Pancreas (tissue), 10 donors: ENCODE results near the gene NHERF2. TPM values are rescaled to one million over a fixed set of nuclear protein-coding genes. Genes with fewer than 3 reads are reported as not detected.

ENCODE experiments used
- ATAC-seq, 4 donors: fragments of 200-7000 bp; cut with Tn5 transposase; one replicate each; pipeline versions ENCODE4 v1.8.0 to v1.9.1; 2020; ENCODE audit warnings: mild to moderate bottlenecking in 4 of 4, moderate library complexity in 4 of 4
- DNase-seq, 6 donors: peaks; one replicate each; pipeline ENCODE4 v3.0.0-alpha.2; 2020
- FAIRE-seq: peaks from 2 replicates; lab custom pipeline; 2012; peaks lifted over from hg19 to GRCh38; lab: Jason Lieb, UNC
- H3K27ac ChIP-seq, 4 donors: fragments of 200-600 bp; sonication (generic); 1 replicate in 3 of 4; 2 replicates in 1 of 4; pipeline versions ENCODE4 v1.5.0 to v1.8.0; 2020
- H3K27me3 ChIP-seq, 4 donors: fragments of 200-600 bp; one replicate each; pipeline ENCODE4 v1.8.0; 2021
- H3K36me3 ChIP-seq, 3 donors: fragments of 200-600 bp; sonication (generic) in 1 of 3; one replicate each; pipeline versions ENCODE4 v1.5.0 to v1.8.0; 2020 to 2021
- H3K4me1 ChIP-seq, 3 donors: fragments of 200-600 bp; one replicate each; pipeline ENCODE4 v1.8.0; 2021
- H3K4me3 ChIP-seq, 4 donors: fragments of 200-600 bp; sonication (generic) in 2 of 4; one replicate each; pipeline versions ENCODE4 v1.5.0 to v1.8.0; 2020 to 2021
- H3K9me3 ChIP-seq, 4 donors: fragments of 200-600 bp; one replicate each; pipeline ENCODE4 v1.8.0; 2021
- WGBS, 2 donors: extraction: QIAGEN DNeasy Blood & Tissue Kit; methylation state at CpG; one replicate each; pipeline ENCODE4 v1.1.7; 2013; 5-methylcytosine and 5-hydroxymethylcytosine counted together
- intact Hi-C, 3 donors: fragments of 100-400 bp; cut with DNase I; formaldehyde crosslinking; loops; one replicate each; pipeline versions ENCODE4 v1.11.1 to v1.14.2; 2022
- polyA plus RNA-seq, 2 donors: library from polyadenylated mRNA; stranded (reverse); fragments of 200-250 nt; gene quantifications; one replicate each; pipeline ENCODE4 v1.2.3, GENCODE V29; 2013
- total RNA-seq, 6 donors: library from RNA; stranded (reverse); fragmentation: NEBNext Ultra II Directional in 4 of 6; extraction: Animal tissue kit (Norgen Biotek cat#: 25700) in 4 of 6; gene quantifications; one replicate each; pipeline versions ENCODE4 v1.2.1 to v1.2.4, GENCODE V29; 2021 to 2023
- TF ChIP-seq, protein P1 (sequence below), 4 donors: fragments of 200-600 bp; sonication (generic) in 3 of 4; IDR thresholded peaks; one replicate each; pipeline versions ENCODE4 v1.5.0 to v1.8.0; 2021; ENCODE audit warnings: antibody characterized with exemption in 4 of 4
- donor health status: healthy with polysubstance abuse.
- donor health status: DM: no; HTN: no; CAD: no; lungs with moderate emphysema.
- donor health status: DM: no; HTN: no; CAD: no.
- donor health status: control.
- donor health status: control.
- donor health status: Bipolar disorder and iron deficiency.
- donor health status: DM: yes; HTN: yes; CAD: no.
- donor health status: DM: no; HTN: no; CAD: no.
- donor health status: DM: no; HTN: no; CAD: no.
- donor health status: DM: yes; HTN: yes; CAD: no.

The NHERF2 gene
- total and polyA plus RNA-seq, 8 donors: 14.7 to 144 (median 26.3) TPM

DNA sequence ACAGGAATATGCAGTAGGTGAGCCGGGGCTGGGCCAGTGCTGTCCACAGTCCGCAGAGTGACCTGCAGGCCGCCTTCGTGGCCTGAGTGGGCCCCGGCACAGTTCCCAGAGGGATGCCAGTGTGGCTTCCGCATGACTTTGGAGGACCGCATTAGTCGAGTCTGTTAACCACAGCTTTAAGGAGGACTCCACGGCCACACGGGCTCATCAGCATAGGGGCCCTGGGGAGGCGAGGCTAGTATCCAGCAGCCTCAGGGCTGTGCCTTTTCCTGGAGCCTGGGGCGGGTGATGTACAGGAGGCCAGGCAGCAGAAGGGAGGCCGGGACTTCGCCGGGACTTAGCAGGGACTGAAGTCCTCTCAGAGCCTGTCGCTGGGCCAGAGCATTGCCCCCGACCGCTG, 34.3 kb downstream of the NHERF2 start:
- ATAC-seq (no peak), FAIRE-seq (no peak), DNase-seq (peak in 2 of 6 donors; percentile 12 to 55)
- 93 to 97% methylated on average over 18 of the region's 18 CpGs for WGBS, 2 donors
- no peaks in the 10 kb centered on the region for H3K9me3 ChIP-seq
- intact Hi-C loops: no loop called here
- TF ChIP-seq, protein P1, sequence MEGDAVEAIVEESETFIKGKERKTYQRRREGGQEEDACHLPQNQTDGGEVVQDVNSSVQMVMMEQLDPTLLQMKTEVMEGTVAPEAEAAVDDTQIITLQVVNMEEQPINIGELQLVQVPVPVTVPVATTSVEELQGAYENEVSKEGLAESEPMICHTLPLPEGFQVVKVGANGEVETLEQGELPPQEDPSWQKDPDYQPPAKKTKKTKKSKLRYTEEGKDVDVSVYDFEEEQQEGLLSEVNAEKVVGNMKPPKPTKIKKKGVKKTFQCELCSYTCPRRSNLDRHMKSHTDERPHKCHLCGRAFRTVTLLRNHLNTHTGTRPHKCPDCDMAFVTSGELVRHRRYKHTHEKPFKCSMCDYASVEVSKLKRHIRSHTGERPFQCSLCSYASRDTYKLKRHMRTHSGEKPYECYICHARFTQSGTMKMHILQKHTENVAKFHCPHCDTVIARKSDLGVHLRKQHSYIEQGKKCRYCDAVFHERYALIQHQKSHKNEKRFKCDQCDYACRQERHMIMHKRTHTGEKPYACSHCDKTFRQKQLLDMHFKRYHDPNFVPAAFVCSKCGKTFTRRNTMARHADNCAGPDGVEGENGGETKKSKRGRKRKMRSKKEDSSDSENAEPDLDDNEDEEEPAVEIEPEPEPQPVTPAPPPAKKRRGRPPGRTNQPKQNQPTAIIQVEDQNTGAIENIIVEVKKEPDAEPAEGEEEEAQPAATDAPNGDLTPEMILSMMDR (IDR thresholded peaks at IDR 0.05): no peak
- H3K4me1 ChIP-seq: no peaks in the 10 kb centered on the region
- no peaks in the 10 kb centered on the region for H3K27me3 ChIP-seq
- H3K4me3 ChIP-seq: no peak overlapping the region
- no peak overlapping the region for H3K27ac ChIP-seq
- H3K36me3 ChIP-seq: peaks cover 0 to 29% (median 8%) of the 10 kb centered on the region in 3 donors

DNA sequence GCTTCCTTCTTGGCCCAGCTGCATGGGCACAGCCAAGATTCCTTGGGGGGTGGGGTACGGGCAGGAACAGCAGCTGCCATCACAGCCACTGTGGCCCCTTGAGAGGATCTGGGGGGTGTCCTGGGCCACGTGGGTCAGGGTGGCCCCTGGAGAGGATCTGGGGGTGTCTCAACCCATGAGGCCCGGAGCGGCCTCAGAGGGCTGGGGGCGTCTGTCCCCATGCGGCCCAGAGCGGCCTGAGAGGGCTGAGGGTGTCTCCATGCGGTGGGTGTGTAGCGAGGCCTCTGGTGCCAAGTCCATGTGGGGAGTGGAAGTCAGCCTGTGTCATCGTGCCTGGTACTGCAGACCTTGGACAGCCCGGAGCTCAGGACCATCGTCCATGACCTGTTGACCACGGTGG, 34.8 kb downstream of the NHERF2 start:
- no peak for ATAC-seq
- Histone ChIP-seq H3K4me3 (no peak overlapping the region), H3K36me3 (peaks cover 0 to 28% (median 8%) of the 10 kb centered on the region in 3 donors), H3K27ac (no peak overlapping the region), H3K27me3 (no peaks in the 10 kb centered on the region), H3K4me1 (no peaks in the 10 kb centered on the region), H3K9me3 (no peaks in the 10 kb centered on the region)
- TF ChIP-seq, protein P1 (IDR thresholded peaks at IDR 0.05): no peak
- WGBS, 2 donors: 94 to 95% methylated on average over 13 of the region's 13 CpGs
- intact Hi-C loops: no loop called here
- DNase-seq: no peak
- FAIRE-seq: no peak

DNA sequence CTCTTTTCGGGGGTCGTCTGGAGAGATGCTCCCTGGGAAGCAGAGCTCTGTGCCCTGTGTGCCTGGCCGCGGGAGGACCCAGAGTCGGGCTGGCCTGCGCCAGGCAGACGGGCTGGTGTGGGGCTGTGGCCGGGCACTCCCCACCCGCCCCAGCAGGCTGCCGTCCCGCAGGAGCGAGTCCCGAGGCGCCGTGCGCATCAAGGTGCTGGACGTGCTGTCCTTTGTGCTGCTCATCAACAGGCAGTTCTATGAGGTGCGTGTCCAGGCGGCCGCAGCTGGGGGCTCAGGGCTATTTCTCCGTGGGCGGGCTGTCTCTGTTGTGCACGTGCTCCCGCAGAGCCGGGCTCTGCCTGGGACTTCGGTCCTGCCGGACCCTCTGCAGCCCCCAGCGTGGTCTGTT, 36.1 kb downstream of the NHERF2 start:
- ATAC-seq (no peak), DNase-seq (peak in 2 of 6 donors; percentile 30 to 67), FAIRE-seq (no peak)
- Histone ChIP-seq H3K36me3 (peaks cover 0 to 28% (median 0%) of the 10 kb centered on the region in 3 donors), H3K4me3 (no peak overlapping the region), H3K27me3 (no peaks in the 10 kb centered on the region), H3K27ac (no peak overlapping the region), H3K9me3 (no peaks in the 10 kb centered on the region), H3K4me1 (no peaks in the 10 kb centered on the region)
- TF ChIP-seq, protein P1 (IDR thresholded peaks at IDR 0.05): no peak
- WGBS, 2 donors: 95 to 96% methylated on average over 28 of the region's 28 CpGs
- intact Hi-C loops: no loop called here

DNA sequence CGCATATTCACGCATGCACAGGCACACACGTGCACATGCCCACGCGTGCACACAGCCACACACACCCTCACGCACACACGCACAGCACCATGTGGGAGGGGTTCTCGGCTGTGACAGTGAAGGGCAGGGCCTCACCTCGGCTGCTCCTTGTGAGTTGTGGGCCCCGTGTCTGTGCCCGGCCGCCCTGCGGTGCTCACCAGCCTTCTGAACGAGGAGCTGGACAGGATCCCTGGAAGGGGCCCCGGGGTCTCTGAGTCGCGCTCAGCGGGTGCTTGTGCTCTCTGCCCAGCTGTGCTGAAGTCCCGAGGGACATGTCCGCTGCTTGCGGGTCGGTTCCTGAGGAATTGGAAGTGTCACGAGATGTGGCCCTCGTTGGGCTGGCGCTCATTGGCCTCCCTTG, 37.2 kb downstream of the NHERF2 start:
- DNase-seq (peak in 2 of 6 donors; percentile 19 to 61), ATAC-seq (no peak), FAIRE-seq (no peak)
- Histone ChIP-seq H3K4me1 (no peaks in the 10 kb centered on the region), H3K9me3 (no peaks in the 10 kb centered on the region), H3K4me3 (no peak overlapping the region), H3K27ac (no peak overlapping the region), H3K27me3 (no peaks in the 10 kb centered on the region), H3K36me3 (peaks cover 0 to 33% (median 0%) of the 10 kb centered on the region in 3 donors)
- TF ChIP-seq, protein P1 (IDR thresholded peaks at IDR 0.05): no peak
- intact Hi-C loops: no loop called here
- WGBS, 2 donors: 92 to 93% methylated on average over 25 of the region's 25 CpGs

DNA sequence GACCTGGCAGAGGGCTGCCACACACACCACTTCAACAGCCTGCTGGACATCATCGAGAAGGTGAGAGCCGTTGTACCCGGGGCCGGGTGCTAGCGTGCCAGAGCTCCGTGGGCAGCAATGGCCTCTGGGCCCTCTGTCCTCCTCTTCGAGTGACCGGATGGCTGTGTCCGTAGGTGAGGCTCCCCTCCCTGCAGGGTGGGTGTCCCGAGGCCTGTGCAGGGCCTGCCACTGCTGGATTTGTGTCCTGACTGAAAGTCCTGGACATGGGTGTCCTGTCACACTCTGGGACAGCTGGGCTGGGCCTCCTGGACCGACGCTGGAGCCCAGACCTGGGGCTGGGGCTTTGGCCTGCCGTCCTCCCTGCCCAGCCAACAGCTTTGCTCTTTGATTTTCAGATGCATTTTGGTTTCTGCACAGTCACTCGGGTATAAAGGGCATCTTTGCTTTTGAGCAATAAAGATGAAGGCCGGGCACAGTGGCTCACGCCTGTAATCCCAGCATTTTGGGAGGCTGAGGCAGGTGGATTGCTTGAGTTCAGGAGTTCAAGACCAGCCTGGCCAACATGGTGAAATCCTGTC, 37.8 kb downstream of the NHERF2 start:
- no peak for FAIRE-seq

More for the DNA sequence above, 37.8 kb downstream of the NHERF2 start:
- Histone ChIP-seq H3K4me3 (no peak overlapping the region), H3K9me3 (no peaks in the 10 kb centered on the region), H3K4me1 (no peaks in the 10 kb centered on the region), H3K27me3 (no peaks in the 10 kb centered on the region), H3K36me3 (peaks cover 0 to 33% (median 0%) of the 10 kb centered on the region in 3 donors), H3K27ac (no peak overlapping the region)
- intact Hi-C loops: no loop called here
- no peak for ATAC-seq
- TF ChIP-seq, protein P1 (IDR thresholded peaks at IDR 0.05): no peak
- WGBS, 2 donors: 92 to 94% methylated on average over 16 of the region's 16 CpGs
- peak in 1 of 6 donors; percentile 48 for DNase-seq
